Measurements from ENCODE around the gene ZNF384. TPM values are rescaled to one million over a fixed set of nuclear protein-coding genes. Genes with fewer than 3 reads are reported as not detected.

Gene ZNF384
- total and polyA plus RNA-seq, 2 experiments from 2014 or later = 33.8 to 35.8 TPM

DNA sequence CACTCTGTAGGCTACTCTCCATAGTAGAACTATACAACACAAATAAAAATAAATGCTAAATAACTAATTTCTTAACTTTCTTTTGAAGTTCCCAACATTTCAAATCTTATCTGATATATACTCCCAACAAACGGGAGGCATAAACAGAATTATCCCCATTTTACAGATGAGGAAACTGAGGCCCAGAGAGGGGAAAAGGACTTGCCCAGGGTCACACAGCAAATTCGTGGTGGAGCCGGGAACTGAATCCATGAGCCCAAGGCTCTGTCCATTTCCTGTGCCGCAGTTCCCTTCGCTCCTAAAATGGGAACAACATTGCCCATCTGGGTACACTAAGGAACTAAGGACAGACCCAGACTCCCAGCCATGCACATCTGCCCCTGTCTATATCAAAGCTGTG is 12.2 kb downstream of the ZNF384 start:
- Histone ChIP-seq H3K27me3 (no peaks in the 10 kb centered on the region), H2AFZ (no peak overlapping the region), H3K4me1 (ENCODE audit: insufficient read depth) (no peaks in the 10 kb centered on the region), H4K20me1 (ENCODE audit: insufficient read depth, poor library complexity, severe bottlenecking) (peaks cover 17% of the 10 kb centered on the region), H3K36me3 (replicated peaks; ENCODE audit: insufficient read depth, low read depth) (no peaks in the 10 kb centered on the region), H3K27ac (no peak overlapping the region), H3K4me2 (no peak overlapping the region), H3K9me3 (ENCODE audit: low read depth) (no peaks in the 10 kb centered on the region), H3K9me2 (replicated peaks; ENCODE audit: insufficient read depth) (no peaks in the 10 kb centered on the region), H3K4me3 (no peak overlapping the region), H3K79me2 (peaks cover 42% of the 10 kb centered on the region)
- no peak for TF ChIP-seq EZH2phosphoT487 (IDR thresholded peaks at IDR 0.05; ENCODE audit: low read depth, severe bottlenecking, unreplicated experiment)
- no peak for TF ChIP-seq EZH2 (IDR thresholded peaks at IDR 0.05; ENCODE audit: borderline replicate concordance)
- TF ChIP-seq, protein P1, sequence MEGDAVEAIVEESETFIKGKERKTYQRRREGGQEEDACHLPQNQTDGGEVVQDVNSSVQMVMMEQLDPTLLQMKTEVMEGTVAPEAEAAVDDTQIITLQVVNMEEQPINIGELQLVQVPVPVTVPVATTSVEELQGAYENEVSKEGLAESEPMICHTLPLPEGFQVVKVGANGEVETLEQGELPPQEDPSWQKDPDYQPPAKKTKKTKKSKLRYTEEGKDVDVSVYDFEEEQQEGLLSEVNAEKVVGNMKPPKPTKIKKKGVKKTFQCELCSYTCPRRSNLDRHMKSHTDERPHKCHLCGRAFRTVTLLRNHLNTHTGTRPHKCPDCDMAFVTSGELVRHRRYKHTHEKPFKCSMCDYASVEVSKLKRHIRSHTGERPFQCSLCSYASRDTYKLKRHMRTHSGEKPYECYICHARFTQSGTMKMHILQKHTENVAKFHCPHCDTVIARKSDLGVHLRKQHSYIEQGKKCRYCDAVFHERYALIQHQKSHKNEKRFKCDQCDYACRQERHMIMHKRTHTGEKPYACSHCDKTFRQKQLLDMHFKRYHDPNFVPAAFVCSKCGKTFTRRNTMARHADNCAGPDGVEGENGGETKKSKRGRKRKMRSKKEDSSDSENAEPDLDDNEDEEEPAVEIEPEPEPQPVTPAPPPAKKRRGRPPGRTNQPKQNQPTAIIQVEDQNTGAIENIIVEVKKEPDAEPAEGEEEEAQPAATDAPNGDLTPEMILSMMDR (IDR thresholded peaks at IDR 0.05; ENCODE audit: poor library complexity) = no peak
- DNase-seq (ENCODE audit: low spot score) = no peak
- 93% methylated on average over 5 of the region's 5 CpGs for WGBS (ENCODE audit: low lambda C conversion rate, missing lambda C conversion rate)

DNA sequence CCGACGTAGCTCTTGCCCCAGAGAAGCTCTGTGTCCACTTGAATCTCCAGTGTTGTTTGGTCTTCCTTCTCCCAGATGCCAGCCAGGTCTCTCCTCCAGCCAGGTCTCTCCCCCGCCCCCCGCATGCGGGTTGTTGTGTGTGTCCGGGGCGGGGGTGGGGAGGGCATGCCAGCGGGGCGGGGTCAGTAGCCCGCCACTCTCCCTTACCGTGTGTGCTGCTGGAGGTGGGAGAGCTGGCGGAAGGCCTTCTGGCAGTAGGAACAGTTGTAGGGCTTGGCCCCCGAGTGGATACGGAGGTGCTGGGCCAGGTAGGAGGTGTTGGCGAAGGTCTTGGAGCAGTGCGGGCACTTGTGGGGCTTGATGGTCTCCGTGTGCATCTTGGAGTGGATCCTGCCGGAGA is 17.0 kb downstream of the ZNF384 start:
- TF ChIP-seq, protein P1 (IDR thresholded peaks at IDR 0.05; ENCODE audit: poor library complexity) = no peak
- TF ChIP-seq EZH2 (IDR thresholded peaks at IDR 0.05; ENCODE audit: borderline replicate concordance) = no peak
- TF ChIP-seq EZH2phosphoT487 (IDR thresholded peaks at IDR 0.05; ENCODE audit: low read depth, severe bottlenecking, unreplicated experiment) = no peak
- H3K79me2 ChIP-seq = peaks cover 8% of the 10 kb centered on the region
- H3K27ac ChIP-seq = no peak overlapping the region
- no peaks in the 10 kb centered on the region for H3K27me3 ChIP-seq
- no peak overlapping the region for H3K4me3 ChIP-seq
- no peak overlapping the region for H2AFZ ChIP-seq
- H3K9me2 ChIP-seq (replicated peaks; ENCODE audit: insufficient read depth) = no peaks in the 10 kb centered on the region
- H3K4me2 ChIP-seq = no peak overlapping the region
- H3K36me3 ChIP-seq (replicated peaks; ENCODE audit: insufficient read depth, low read depth) = no peaks in the 10 kb centered on the region
- no peaks in the 10 kb centered on the region for H3K9me3 ChIP-seq (ENCODE audit: low read depth)
- no peaks in the 10 kb centered on the region for H4K20me1 ChIP-seq (ENCODE audit: insufficient read depth, poor library complexity, severe bottlenecking)
- no peak for DNase-seq (ENCODE audit: low spot score)
- whole genome bisulfite sequencing (ENCODE audit: low lambda C conversion rate, missing lambda C conversion rate) = 95% methylated on average over 13 of the region's 18 CpGs
- no peaks in the 10 kb centered on the region for H3K4me1 ChIP-seq (ENCODE audit: insufficient read depth)

GRCh38 chr12:6667559-6668210 is 21.5 kb downstream of the ZNF384 start:
- peak; percentile 54 for DNase-seq (ENCODE audit: low spot score)
- Histone ChIP-seq H3K4me1 (ENCODE audit: insufficient read depth) (no peaks in the 10 kb centered on the region), H3K4me2 (no peak overlapping the region), H3K27ac (no peak overlapping the region), H2AFZ (no peak overlapping the region), H3K79me2 (peaks cover under 1% of the 10 kb centered on the region), H3K4me3 (no peak overlapping the region), H3K36me3 (replicated peaks; ENCODE audit: insufficient read depth, low read depth) (no peaks in the 10 kb centered on the region), H3K9me3 (ENCODE audit: low read depth) (no peaks in the 10 kb centered on the region), H3K27me3 (no peaks in the 10 kb centered on the region), H4K20me1 (ENCODE audit: insufficient read depth, poor library complexity, severe bottlenecking) (no peaks in the 10 kb centered on the region), H3K9me2 (replicated peaks; ENCODE audit: insufficient read depth) (no peaks in the 10 kb centered on the region)
- TF ChIP-seq EZH2 (IDR thresholded peaks at IDR 0.05; ENCODE audit: borderline replicate concordance) = no peak
- TF ChIP-seq, protein P1 (IDR thresholded peaks at IDR 0.05; ENCODE audit: poor library complexity) = peak; percentile 22
- WGBS (ENCODE audit: low lambda C conversion rate, missing lambda C conversion rate) = 88% methylated on average over 8 of the region's 8 CpGs
